HCT116 (cell line): ENCODE data around the gene FAM83B. TPM values are rescaled to one million over a fixed set of nuclear protein-coding genes. Genes with fewer than 3 reads are reported as not detected.

ENCODE experiments used
- ATAC-seq: fragments of 200-7000 bp; cut with Tn5 transposase; 2 replicates; pipeline ENCODE4 v1.9.1; 2020; ENCODE audit warnings: mild to moderate bottlenecking, moderate library complexity
- BruUV-seq: library from RNA; stranded (reverse); fragments of 400-500 nt; replicated peaks from 2 replicates; lab custom pipeline; 2021; lab: Mats Ljungman, UMichigan
- CTCF ChIA-PET: fragments of 300-600 bp; sonication (Branson Sonifier 250); formaldehyde crosslinking; loops from one replicate; lab custom pipeline; 2021; ENCODE audit warnings: antibody characterized with exemption; lab: Charles Lee
- POLR2A ChIA-PET: fragments of 300-600, 350-600 bp; sonication (Branson Sonifier 250); formaldehyde crosslinking; loops from one replicate; lab custom pipeline; 2021; ENCODE audit warnings: antibody characterized with exemption; lab: Charles Lee
- RAD21 ChIA-PET, 2 experiments: fragments of 300-600 bp; sonication (Branson Sonifier 250); formaldehyde crosslinking; loops; one replicate each; lab custom pipeline; 2023; ENCODE audit warnings: low total read pairs in 2 of 2; ENCODE audit not compliant: uncharacterized antibody in 2 of 2, unreplicated experiment in 2 of 2, low non-redundant PET in 1 of 2; lab: Charles Lee
- DNase-seq: peaks from one replicate; pipeline ENCODE4 v3.0.0-alpha.2; 2010; ENCODE audit warnings: low read depth, low spot score
- H2AFZ ChIP-seq: fragments of 200-600 bp; shearing (Covaris generic), sonication (generic); 2 replicates; pipeline ENCODE4 v1.6.1; 2017; ENCODE audit warnings: low read depth, mixed run types, mixed read lengths, antibody characterized with exemption, low read length; ENCODE audit not compliant: poor library complexity, severe bottlenecking
- H3K27ac ChIP-seq: 2 replicates; pipeline ENCODE4 v1.5.1; 2012; ENCODE audit warnings: low read depth, low read length
- H3K27me3 ChIP-seq: fragments of 200-600 bp; sonication (generic); 2 replicates; pipeline ENCODE4 v1.6.1; 2016; ENCODE audit warnings: mixed run types, low read length, mixed read lengths; ENCODE audit not compliant: insufficient read depth
- H3K36me3 ChIP-seq, 2 experiments: fragments of 200-500 bp in 1 of 2; fragments of 200-600 bp in 1 of 2; sonication (Bioruptor generic) in 1 of 2; sonication (generic) in 1 of 2; 2 replicates each; pipeline versions ENCODE4 v1.5.1 to v1.6.1; 2014 to 2016; ENCODE audit warnings: low read length in 2 of 2, inconsistent platforms in 1 of 2, mixed read lengths in 1 of 2, mixed run types in 1 of 2; ENCODE audit not compliant: insufficient read depth in 2 of 2, control insufficient read depth in 1 of 2
- H3K4me1 ChIP-seq, 2 experiments: fragments of 200-600 bp in 1 of 2; sonication (generic) in 1 of 2; 2 replicates each; pipeline versions ENCODE4 v1.5.1 to v1.6.1; 2012 to 2017; ENCODE audit warnings: low read length in 2 of 2, inconsistent platforms in 1 of 2, mild to moderate bottlenecking in 1 of 2, mixed read lengths in 1 of 2, mixed run types in 1 of 2, moderate library complexity in 1 of 2; ENCODE audit not compliant: insufficient read depth in 2 of 2, control insufficient read depth in 1 of 2
- H3K4me2 ChIP-seq: fragments of 200-600 bp; sonication (generic); 2 replicates; pipeline ENCODE4 v1.6.1; 2017; ENCODE audit warnings: mixed run types, low read length, mixed read lengths
- H3K4me3 ChIP-seq, 2 experiments: fragments of 200-600 bp in 1 of 2; sonication (generic) in 1 of 2; replicated peaks in 1 of 2; 2 replicates each; pipeline ENCODE4 v1.5.1; 2011 to 2016; ENCODE audit warnings: low read length in 2 of 2, control low read depth in 1 of 2, low read depth in 1 of 2, mild to moderate bottlenecking in 1 of 2, mixed read lengths in 1 of 2, mixed run types in 1 of 2
- H3K79me2 ChIP-seq: fragments of 200-600 bp; sonication (generic); 2 replicates; pipeline ENCODE4 v1.6.1; 2017; ENCODE audit warnings: mild to moderate bottlenecking, mixed run types, low read length, moderate library complexity, mixed read lengths; ENCODE audit not compliant: insufficient read depth
- H3K9ac ChIP-seq: fragments of 200-600 bp; sonication (generic); 2 replicates; pipeline ENCODE4 v1.6.1; 2016; ENCODE audit warnings: low read length, mixed read lengths
- H3K9me2 ChIP-seq: fragments of 200-600 bp; sonication (generic), shearing (Covaris generic); 2 replicates; pipeline ENCODE4 v1.6.1; 2017; ENCODE audit warnings: mixed run types, mild to moderate bottlenecking, moderate library complexity; ENCODE audit not compliant: insufficient read depth
- H3K9me3 ChIP-seq, 2 experiments: fragments of 200-500 bp in 1 of 2; fragments of 200-600 bp in 1 of 2; sonication (Bioruptor generic) in 1 of 2; sonication (generic) in 1 of 2; 2 replicates each; pipeline ENCODE4 v1.6.1; 2014 to 2017; ENCODE audit warnings: low read length in 2 of 2, mixed read lengths in 2 of 2, inconsistent platforms in 1 of 2, low read depth in 1 of 2, mild to moderate bottlenecking in 1 of 2, mixed run types in 1 of 2, moderate library complexity in 1 of 2; ENCODE audit not compliant: control insufficient read depth in 1 of 2, insufficient read depth in 1 of 2
- H4K20me1 ChIP-seq: fragments of 200-600 bp; sonication (generic), shearing (Covaris generic); 2 replicates; pipeline ENCODE4 v1.6.1; 2017; ENCODE audit warnings: mixed run types, mild to moderate bottlenecking, moderate library complexity; ENCODE audit not compliant: insufficient read depth
- CBX3 ChIP-seq: IDR thresholded peaks from 2 replicates; pipeline ENCODE4 v1.6.1; 2012; ENCODE audit warnings: low read depth
- CEBPB ChIP-seq: IDR thresholded peaks from 2 replicates; pipeline ENCODE4 v1.6.1; 2012; ENCODE audit warnings: low read depth
- CTCF ChIP-seq, 3 experiments: fragments of 200-600 bp in 1 of 3; sonication (generic) in 1 of 3; IDR thresholded peaks in 2 of 3; conservative IDR thresholded peaks in 1 of 3; 2 replicates each; pipeline ENCODE4 v1.5.1; 2012 to 2017; ENCODE audit warnings: low read depth in 2 of 3, low read length in 2 of 3, antibody characterized with exemption in 1 of 3, borderline replicate concordance in 1 of 3, control low read depth in 1 of 3, mild to moderate bottlenecking in 1 of 3, mixed read lengths in 1 of 3, mixed run types in 1 of 3, moderate library complexity in 1 of 3; ENCODE audit not compliant: insufficient read depth in 1 of 3
- EGR1 ChIP-seq: IDR thresholded peaks from 2 replicates; pipeline ENCODE4 v1.6.1; 2012; ENCODE audit warnings: low read depth
- EZH2 ChIP-seq: fragments of 200-600 bp; sonication (generic); IDR thresholded peaks from 2 replicates; pipeline ENCODE4 v1.6.1; 2017; ENCODE audit warnings: antibody characterized with exemption, mixed run types
- EZH2phosphoT487 ChIP-seq: fragments of 200-600 bp; IDR thresholded peaks from 2 replicates; pipeline ENCODE4 v1.6.1; 2018; ENCODE audit warnings: antibody characterized with exemption, borderline replicate concordance
- FOSL1 ChIP-seq: IDR thresholded peaks from 2 replicates; pipeline ENCODE4 v1.6.1; 2012; ENCODE audit warnings: low read depth
- JUND ChIP-seq: IDR thresholded peaks from 2 replicates; pipeline ENCODE4 v1.6.1; 2012
- POLR2A ChIP-seq: IDR thresholded peaks from 2 replicates; pipeline ENCODE4 v1.7.0; 2011; ENCODE audit warnings: borderline replicate concordance; ENCODE audit not compliant: insufficient read depth, insufficient read length; ENCODE audit errors: extremely low read depth
- POLR2AphosphoS5 ChIP-seq: IDR thresholded peaks from 2 replicates; pipeline ENCODE4 v1.6.1; 2011; ENCODE audit warnings: mild to moderate bottlenecking, low read depth, low read length, moderate library complexity
- RAD21 ChIP-seq: IDR thresholded peaks from 2 replicates; pipeline ENCODE4 v1.6.1; 2012; ENCODE audit warnings: low read depth, mild to moderate bottlenecking
- REST ChIP-seq: IDR thresholded peaks from 2 replicates; pipeline ENCODE4 v1.6.1; 2012; ENCODE audit warnings: low read depth
- SIN3A ChIP-seq: IDR thresholded peaks from 2 replicates; pipeline ENCODE4 v1.6.1; 2012; ENCODE audit warnings: low read depth
- SP1 ChIP-seq: IDR thresholded peaks from 2 replicates; pipeline ENCODE4 v1.6.1; 2012; ENCODE audit warnings: low read depth
- YY1 ChIP-seq: IDR thresholded peaks from 2 replicates; pipeline ENCODE4 v1.6.1; 2011; ENCODE audit warnings: low read length, low read depth, moderate library complexity, mild to moderate bottlenecking; ENCODE audit not compliant: insufficient replicate concordance; ENCODE audit errors: extremely low read depth
- ZBTB33 ChIP-seq: IDR thresholded peaks from 2 replicates; pipeline ENCODE4 v1.6.1; 2011; ENCODE audit warnings: mild to moderate bottlenecking, low read length, moderate library complexity; ENCODE audit not compliant: insufficient replicate concordance; ENCODE audit errors: extremely low read depth
- ZFX ChIP-seq: fragments of 450-650 bp; IDR thresholded peaks from 2 replicates; pipeline ENCODE4 v1.6.1; 2017
- intact Hi-C: fragments of 100-400 bp; cut with micrococcal nuclease; formaldehyde crosslinking; loops from 2 replicates; pipeline ENCODE4 v1.10.0; 2022
- total RNA-seq: library from RNA; stranded (reverse); gene quantifications from one replicate; pipeline ENCODE4 v1.2.1, GENCODE V29; 2021; ENCODE audit not compliant: unreplicated experiment

The FAM83B gene
- total RNA-seq, 1 experiment from 2014 or later = 16.9 TPM

GRCh38 chr6:54913211-54913610 is 66.6 kb downstream of the FAM83B start (continued):
- TF ChIP-seq REST (no peak), POLR2A (no peak), YY1 (no peak), SP1 (no peak), POLR2AphosphoS5 (no peak), EZH2 (no peak), FOSL1 (no peak), ZFX (no peak), EZH2phosphoT487 (no peak)

GRCh38 chr6:54916858-54917257 is 70.3 kb downstream of the FAM83B start:
- Histone ChIP-seq H3K27ac (peak overlapping the region; percentile 22; the same call in 1 of the 2 replicates), H3K9ac (no peak overlapping the region), H3K4me1 (peaks cover 3 to 20% of the 10 kb centered on the region in 2 experiments; a peak in 3 of 4 replicates), H3K9me2 (no peaks in the 10 kb centered on the region), H3K4me3 (no peak overlapping the region), H2AFZ (no peak overlapping the region), H3K36me3 (no peaks in the 10 kb centered on the region), H3K4me2 (peak overlapping the region; percentile 23), H3K27me3 (no peaks in the 10 kb centered on the region), H3K79me2 (no peaks in the 10 kb centered on the region; the same call in 1 of the 2 replicates), H4K20me1 (no peaks in the 10 kb centered on the region), H3K9me3 (no peaks in the 10 kb centered on the region)
- ChIA-PET RAD21 (no interaction called here), POLR2A (no interaction called here), CTCF (no interaction called here)
- ATAC-seq = peak; percentile 95
- no TSS peak for BruUV-seq
- DNase-seq = peak; percentile 58
- TF ChIP-seq RAD21 (peak; percentile 21; the same call in 1 of the 2 replicates), ZBTB33 (no peak), ZFX (no peak), FOSL1 (peak; percentile 85), JUND (peak; percentile 71), CEBPB (peak; percentile 65; the same call in 1 of the 2 replicates), SIN3A (0 out of 2 replicates have a peak, but pooled peaks have one; percentile 33), EGR1 (no peak), SP1 (peak; percentile 72), CBX3 (peak; percentile 71), CTCF (IDR thresholded peaks at IDR 0.05 in 2 of 3, conservative IDR thresholded peaks at IDR 0.05 in 1 of 3; ENCODE audit: borderline replicate concordance in 1 of 3, insufficient read depth in 1 of 3, low read depth in 2 of 3, low read length in 2 of 3) (no peak)
- intact Hi-C loops = no loop called here
